Esophagus muscularis mucosa (tissue), 3 donors: ENCODE data around the gene LCOR.

ENCODE experiments used
- POLR2A ChIP-seq: fragments of 450-650 bp; IDR thresholded peaks from one replicate; pipeline ENCODE4 v1.6.1; 2017; ENCODE audit warnings: antibody characterized with exemption, moderate library complexity, mild to moderate bottlenecking, low read depth
- POLR2AphosphoS5 ChIP-seq, 2 donors: sonication (generic); formaldehyde crosslinking; IDR thresholded peaks; one replicate each; pipeline ENCODE4 v1.6.1; 2017; ENCODE audit warnings: antibody characterized with exemption in 2 of 2
- TF ChIP-seq, protein P1 (sequence below), 3 experiments: fragments of 200-600 bp in 2 of 3; fragments of 450-650 bp in 1 of 3; sonication (generic) in 2 of 3; IDR thresholded peaks; one replicate each; pipeline ENCODE4 v1.5.1; 2017 to 2019; ENCODE audit warnings: antibody characterized with exemption in 3 of 3, mild to moderate bottlenecking in 2 of 3, moderate library complexity in 1 of 3

DNA sequence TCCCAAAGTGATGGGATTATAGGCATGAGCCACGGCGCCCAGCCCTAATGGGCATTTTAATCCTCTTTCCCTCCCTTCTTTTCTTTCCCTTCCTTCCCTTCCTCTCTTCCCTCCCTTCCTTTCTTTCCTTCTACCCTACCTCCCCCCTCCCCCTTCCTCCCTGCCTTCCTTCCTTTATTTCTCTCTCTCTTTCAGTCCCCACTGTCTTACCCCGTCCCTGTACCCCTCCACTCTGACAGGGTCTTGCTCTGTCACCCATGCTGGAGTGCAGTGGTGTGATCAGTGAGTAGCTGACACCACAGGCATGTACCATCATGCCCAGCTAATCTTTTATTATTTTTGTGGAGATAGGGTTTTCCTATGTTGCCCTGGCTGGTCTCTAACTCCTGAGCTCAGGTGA lies 24.2 kb downstream of the LCOR start:
- TF ChIP-seq, protein P1, sequence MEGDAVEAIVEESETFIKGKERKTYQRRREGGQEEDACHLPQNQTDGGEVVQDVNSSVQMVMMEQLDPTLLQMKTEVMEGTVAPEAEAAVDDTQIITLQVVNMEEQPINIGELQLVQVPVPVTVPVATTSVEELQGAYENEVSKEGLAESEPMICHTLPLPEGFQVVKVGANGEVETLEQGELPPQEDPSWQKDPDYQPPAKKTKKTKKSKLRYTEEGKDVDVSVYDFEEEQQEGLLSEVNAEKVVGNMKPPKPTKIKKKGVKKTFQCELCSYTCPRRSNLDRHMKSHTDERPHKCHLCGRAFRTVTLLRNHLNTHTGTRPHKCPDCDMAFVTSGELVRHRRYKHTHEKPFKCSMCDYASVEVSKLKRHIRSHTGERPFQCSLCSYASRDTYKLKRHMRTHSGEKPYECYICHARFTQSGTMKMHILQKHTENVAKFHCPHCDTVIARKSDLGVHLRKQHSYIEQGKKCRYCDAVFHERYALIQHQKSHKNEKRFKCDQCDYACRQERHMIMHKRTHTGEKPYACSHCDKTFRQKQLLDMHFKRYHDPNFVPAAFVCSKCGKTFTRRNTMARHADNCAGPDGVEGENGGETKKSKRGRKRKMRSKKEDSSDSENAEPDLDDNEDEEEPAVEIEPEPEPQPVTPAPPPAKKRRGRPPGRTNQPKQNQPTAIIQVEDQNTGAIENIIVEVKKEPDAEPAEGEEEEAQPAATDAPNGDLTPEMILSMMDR (IDR thresholded peaks at IDR 0.05), result no peak
- TF ChIP-seq POLR2A (no peak), POLR2AphosphoS5 (IDR thresholded peaks at IDR 0.05) (no peak)
